Colon (tissue), 2 donors: ENCODE data around the gene CAPN9.
"Not testable (repeated sequence)": the region's sequence is repeated elsewhere in the genome, so short reads cannot be mapped to it uniquely, and the experiment has no call there.

ENCODE experiments used
- FAIRE-seq: peaks from 2 replicates; lab custom pipeline; 2012; peaks lifted over from hg19 to GRCh38; lab: Jason Lieb, UNC
- donor health status: control.
- donor health status: control.

The CAPN9 gene, protein sequence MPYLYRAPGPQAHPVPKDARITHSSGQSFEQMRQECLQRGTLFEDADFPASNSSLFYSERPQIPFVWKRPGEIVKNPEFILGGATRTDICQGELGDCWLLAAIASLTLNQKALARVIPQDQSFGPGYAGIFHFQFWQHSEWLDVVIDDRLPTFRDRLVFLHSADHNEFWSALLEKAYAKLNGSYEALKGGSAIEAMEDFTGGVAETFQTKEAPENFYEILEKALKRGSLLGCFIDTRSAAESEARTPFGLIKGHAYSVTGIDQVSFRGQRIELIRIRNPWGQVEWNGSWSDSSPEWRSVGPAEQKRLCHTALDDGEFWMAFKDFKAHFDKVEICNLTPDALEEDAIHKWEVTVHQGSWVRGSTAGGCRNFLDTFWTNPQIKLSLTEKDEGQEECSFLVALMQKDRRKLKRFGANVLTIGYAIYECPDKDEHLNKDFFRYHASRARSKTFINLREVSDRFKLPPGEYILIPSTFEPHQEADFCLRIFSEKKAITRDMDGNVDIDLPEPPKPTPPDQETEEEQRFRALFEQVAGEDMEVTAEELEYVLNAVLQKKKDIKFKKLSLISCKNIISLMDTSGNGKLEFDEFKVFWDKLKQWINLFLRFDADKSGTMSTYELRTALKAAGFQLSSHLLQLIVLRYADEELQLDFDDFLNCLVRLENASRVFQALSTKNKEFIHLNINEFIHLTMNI

DNA sequence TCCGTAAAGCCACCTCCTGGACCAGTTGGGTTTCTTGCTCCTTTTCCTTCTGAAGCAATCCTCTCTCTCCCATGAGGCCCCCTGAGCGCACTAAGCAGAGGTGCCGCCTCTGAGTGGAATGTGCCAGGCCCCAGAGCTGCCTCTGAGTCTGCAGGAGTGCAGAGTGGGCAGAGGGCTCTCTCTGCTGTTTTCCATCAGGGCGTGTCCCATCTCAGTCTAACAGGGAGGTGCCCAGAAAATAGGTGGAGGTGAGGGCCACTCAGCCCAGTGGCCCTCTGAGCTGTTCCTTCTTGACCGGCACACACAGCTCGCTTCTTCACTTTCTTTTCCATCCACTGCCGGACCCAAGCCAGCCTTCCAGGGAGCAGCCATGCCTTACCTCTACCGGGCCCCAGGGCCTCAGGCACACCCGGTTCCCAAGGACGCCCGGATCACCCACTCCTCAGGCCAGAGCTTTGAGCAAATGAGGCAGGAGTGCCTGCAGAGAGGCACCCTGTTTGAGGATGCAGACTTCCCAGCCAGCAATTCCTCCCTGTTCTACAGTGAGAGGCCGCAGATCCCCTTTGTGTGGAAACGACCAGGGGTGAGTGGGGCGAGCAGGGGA is at the start of gene CAPN9:
TSS of gene CAPN9 (plus strand) at position 262 of the 604 bp plus-strand sequence. CDS start at position 371, 109 bp downstream.
- no peak for FAIRE-seq

DNA sequence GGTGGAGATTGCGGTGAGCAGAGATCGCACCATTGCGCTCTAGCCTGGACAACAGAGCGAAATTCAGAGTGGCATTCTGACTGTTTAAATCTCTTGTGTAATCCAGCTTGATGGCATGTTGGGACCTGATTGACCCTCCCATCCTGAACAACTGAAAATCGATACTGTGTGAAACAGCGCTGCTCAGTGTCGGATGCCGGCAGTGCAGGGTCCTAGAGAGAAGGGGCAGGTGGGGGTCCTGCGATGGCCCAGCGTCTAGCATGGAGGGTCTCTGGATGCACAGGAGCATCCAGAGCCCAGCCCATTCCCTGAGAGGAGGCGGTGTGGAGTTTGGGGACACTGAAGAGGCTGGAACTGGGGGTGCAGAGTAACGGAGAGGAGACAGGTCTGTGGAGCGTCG is 49.1 kb upstream of the CAPN9 start:
- FAIRE-seq, result no peak

DNA sequence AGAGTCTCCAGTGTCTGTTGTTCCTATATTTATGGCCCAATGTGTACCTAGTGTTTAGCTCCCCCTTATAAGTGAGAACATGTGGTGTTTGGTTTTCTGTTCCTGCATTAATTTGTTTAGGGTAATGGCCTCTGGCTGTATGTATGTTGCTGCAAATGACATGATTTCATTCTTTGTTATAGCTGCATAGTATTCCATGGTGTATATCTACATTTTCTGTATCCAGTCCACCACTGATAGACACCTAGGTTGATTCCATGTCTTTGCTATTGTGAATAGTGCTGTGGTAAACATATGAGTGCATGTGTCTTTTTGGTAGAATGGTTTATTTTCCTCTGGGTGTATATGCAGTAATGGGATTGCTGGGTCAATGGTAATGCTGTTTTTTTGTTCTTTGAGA is 48.2 kb upstream of the CAPN9 start:
- not testable (repeated sequence) for FAIRE-seq

DNA sequence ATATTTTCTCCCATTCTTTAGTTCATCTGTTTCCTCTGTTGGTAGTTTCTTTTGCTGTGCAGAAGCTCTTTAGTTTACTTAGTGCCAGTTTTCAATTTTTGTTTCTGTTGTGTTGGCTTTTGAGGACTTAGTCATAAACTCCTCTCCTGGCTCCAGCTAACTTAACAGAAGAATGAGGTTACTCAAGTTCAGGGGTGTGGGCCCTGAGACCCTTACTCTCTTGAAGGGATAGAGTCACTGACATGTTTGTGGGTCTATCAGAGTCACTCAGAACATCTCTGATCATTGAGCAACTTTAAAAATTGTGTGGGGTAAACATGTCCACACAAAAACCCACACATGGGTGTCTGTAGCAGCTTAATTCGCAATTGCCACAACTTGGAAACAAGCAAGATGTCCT is 47.5 kb upstream of the CAPN9 start:
- no peak for FAIRE-seq

DNA sequence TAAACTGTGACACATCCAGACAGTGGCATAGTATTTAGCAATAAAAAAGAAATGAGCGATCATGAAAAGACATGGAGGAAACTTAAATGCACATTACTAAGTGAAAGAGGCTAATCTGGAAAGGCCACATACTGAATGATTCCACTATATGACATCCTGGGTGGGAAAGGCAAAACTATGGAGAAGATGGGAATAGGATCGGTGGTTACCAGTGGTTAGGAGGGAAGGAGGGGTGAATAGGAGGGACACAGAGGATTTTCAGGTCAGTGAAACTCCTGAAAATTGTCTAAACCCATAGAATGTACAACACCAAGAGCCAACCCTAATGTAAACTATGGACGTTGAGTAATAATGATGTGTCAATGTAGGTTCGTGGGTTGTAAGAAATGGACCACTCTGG is 47.1 kb upstream of the CAPN9 start:
- FAIRE-seq, result no peak

DNA sequence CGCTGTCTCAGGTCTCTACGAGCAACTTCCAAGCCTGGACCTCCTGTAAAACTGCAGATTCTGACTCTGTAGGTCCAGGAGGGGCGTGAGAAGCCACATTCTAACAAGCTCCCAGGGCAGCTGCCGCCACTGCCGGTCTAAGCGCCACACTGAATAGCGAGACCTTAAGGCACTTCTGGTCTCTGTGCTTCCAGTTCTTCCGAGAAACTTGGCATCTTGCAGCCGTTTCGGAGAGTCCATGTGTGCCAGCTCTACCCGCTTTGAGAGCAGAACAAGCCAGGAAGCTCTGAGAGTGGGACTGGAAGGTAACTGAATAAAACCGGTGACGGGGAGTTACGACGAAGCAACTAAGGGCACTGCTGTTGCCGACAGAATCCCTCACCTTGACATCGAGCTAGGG is 45.8 kb upstream of the CAPN9 start:
- no peak for FAIRE-seq

DNA sequence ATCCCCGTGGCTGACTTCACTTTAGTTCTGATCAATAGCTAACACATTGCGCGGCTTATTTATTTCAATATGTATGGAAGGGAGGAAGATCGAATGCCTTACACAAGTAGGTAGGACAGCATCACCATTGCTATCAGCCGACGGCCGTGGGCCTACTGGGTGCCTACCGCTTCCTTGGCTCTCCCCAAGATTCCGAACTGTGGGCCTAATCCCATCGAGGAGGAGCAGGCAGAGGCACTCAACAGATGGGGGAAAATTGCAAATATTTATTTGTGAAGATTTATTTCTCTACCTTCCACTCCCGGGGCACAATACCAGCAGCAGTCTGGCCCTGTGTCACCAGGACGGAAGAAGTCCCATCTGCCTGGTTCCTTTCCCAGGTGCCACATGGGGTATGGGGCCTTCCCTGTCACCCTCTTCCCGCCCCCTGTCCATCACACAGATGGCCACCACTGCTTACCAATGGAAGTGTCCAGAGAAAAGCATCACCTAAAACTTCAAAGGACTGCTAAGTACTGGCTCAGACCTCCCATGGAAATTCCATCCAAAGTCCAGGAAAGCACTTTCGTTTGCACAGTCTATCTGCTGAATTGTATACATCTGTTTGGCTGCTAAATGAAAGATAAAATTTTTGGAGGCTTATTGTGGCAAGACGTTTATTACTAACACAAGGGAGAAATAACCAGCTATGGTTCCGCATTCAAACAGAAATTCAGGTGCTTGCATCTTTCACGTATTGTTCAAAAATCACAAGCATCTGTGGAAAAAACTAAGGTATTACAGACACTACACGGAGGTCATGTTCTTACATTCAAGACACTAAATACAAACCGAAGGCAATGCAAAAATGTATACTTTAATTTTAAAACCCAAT is 45.1 kb upstream of the CAPN9 start:
- FAIRE-seq, result no peak

DNA sequence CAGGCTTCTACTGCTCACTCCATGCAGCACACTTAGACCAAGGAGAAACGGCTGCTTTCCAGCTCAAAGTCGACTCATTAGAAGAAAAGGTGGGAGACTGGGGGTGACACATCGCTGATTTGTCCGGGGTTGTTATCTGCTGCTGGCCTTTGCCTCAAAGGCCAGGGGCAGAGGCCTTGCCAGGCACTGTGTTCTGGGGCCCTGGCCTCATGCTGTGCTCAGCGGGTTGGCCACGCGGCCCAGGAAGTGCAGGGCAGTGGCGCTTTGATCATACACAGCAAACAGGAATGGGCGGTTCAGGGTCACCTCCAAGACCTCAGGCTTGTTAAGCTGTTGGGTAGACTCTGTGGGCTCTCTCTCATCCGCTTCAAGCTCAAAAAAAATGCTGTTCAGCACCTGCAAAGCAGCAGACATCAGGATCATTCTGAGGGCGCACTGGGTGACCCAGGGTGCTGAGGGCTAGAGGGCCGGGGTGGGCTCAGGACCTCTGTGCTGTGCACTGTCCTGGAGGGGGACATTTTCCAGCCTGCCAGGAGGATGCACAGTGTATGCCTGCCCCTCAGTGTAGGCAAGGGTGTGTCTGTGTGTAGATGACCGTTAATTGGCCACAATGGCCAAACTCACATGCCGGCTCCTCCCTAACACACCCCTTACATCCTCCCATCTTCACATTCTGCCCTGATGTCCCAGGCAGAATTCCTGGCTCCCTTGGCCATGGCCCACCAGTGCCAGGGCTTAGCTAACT is 44.1 kb upstream of the CAPN9 start:
- FAIRE-seq, result no peak

DNA sequence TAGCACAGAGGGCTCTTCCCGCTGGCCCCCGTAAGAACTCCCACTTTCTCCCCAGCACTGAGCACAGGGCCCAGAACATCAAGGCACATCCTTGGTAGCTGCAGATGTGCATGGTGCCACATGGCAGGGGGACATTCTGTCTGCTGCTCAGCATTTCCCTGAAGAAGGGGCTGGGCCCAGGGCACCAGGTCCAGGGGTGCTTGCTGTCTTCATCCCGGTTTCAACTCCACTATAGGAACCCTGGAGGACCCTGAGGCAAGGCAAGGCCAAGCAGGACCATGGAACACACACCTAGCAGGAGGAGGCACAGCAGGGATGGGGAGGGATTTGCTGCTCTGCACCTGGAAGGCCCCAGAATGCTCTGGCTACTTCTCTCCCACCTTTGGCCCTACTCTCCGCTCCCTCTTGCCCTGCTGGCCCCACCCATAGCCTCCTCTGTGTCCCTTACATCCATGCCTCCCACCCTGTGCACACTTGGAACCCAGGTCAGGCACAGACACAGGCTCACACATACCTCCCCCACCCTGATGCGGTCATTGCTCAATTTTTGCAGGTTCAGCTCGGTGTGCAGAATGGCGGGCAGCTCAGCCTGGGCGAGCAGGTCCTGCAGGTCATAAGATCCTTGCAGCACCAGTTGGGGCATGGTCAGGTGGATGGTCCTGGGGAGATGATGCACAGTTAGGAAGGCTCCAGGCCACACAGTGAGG is 43.4 kb upstream of the CAPN9 start:
- no peak for FAIRE-seq

DNA sequence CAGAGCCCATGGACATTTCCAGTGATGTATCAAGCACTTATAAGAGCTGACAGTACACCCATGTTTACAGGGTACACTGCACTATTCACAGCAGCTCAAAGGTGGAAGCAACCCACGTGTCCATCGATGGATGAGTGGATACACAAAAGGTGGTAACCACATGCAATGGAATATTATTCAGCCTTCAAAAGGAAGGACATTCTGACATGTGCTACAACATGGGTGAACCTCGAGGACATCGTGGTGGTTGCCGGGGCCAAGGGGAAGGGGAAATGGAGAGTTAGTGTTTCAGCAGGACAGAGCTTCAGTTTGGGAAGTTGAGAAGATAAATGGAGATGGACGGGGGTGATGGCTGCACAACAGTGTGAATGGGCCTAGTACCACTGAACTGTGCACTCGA is 42.4 kb upstream of the CAPN9 start:
- no peak for FAIRE-seq

DNA sequence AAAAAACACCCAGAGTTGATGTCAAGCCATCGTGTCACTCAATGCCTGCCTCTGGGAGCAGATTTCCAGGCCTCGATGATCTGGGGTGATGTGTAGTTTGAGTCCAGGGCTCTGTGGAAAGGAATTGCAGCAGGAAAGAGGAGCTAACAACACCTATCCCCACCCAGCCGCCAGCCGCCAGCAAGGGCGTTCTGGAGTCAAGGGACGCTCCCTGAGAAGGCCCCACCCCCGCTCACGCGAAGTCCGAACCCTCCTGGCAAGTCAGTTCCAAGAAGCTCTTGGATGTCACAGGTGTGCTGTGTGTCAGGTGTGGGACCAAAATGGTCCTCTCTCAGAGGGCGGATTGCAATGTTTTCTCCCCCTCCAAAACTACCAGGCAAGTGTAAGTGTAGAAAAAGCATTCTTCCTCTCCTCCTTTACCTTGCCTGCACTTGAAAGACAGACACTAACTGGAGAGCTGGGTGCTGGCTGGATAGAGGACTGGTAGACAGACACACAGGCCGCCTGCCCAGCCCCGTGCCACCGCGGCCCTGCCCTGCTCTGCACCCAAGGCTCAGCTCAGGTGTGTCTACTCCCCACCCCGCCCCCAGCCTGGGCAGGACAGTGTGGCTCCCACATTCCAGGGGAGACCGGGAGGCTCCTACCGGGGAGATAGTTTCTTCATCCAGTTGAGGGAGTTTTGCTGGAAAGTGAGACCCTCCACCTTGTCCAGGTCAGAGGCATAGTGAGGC is 41.7 kb upstream of the CAPN9 start:
- FAIRE-seq, result no peak

DNA sequence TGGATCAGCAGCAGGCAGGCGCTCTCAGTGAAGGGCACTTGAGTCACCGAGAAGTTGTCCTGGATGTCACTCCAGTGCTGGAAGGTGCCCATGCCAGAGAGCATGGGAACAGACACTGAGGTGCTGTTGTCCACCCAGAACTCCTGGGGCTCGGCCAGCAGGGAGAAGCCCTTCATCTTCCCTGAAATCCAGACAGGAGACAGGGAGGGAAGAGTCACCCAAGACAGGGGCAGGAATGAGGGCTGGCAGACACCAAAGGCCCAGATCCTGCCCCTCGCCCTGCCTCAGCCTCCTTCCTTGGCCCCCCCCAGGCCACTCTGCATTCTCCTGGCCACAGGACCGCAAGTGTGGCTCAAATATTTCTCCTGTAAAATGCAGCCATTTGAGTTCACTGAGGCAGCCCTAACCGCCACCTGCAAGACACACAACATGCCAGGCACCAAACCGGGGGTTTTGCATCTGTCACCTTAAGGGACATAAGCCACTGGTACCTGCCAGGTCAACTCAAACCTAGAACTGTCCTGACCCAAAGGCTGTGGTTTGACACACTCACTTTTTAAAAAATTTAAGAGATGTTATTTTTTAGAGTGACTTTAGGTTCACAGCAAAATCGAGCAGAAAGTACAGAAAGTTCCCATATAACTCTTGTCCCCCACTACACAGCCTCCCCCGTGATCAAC is 41.0 kb upstream of the CAPN9 start:
- FAIRE-seq, result no peak

DNA sequence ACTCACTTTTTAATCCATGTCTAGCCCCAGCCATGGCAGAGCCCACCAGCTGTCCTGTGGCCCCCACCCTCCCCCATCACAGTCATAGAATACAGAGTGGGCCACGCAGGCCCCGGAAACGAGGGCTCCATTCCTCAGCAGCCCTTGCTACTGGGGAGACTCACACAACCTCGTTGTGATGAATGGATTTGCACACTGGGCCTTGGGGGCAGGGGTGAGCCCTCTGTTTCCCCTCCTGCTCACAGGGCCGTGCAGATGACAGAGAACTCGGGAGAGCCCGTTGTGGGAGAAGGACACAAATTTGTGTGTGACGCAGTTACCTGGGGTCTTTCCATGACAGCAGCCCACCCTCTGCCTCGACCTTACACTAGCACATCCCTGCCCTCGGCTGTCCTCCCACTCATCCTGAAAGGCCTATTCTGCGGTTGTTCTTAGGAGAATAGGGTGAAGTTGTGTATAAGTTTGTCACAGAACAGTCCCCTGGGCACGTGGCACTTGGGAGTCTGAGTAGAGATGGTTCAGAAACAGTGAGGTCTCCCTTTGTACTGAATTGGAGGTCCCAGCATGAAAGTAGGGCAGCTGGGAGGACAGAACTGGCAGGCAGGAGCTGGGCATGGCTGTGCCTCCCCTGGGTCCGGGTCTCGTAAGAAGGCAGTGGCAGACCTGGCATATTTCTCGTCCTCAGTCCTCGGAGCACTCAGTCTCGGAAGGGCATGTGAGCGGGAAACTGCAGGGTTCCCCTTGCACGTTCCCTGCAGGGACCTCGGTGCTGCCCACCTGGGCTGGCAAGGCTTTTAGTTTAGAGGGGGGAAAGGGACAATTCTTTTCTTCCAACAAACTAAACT is 40.1 kb upstream of the CAPN9 start:
- FAIRE-seq, result no peak

DNA sequence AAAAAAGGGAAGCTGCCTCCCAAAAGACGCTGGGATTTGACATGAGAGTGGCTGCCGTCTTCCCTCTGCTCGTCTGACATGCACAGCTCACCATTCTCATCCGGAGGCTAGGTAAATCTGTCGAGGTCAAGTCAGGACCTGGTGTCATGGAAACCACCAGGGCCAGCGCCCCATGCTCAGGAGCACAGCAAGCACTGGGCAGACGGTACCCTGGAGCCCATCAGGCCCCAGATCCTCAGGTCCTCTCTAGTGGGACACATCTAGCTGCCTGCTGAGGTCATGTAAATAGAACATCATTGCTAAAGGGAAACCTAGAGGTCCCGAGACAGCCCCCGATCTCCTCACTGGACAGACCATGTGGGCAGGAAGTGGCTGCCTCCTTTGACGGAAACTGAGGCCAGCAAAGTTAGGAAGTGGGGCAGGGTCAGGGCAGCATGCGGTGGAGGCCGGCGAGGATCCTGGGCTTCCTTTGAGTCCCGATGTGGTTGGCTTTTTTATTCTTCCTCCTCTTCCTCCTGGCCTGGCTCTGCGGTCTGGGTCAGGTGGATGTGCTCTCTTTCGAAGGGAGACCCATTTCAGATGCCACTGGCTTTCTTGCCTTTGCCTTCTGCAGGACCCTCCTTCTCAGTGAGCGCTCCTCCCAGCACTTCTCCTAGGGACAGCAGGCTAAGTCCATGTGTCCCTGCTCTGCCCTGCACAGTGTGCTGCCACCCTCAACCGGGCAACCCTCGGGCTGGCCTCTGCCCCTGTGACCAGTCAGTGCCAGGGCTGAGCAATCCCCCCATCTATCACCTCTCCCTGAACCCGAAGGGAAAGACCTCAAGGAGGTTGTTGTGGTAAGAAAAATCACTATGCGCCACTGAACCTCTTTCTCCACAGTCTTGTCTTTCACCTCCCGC is 39.2 kb upstream of the CAPN9 start:
- no peak for FAIRE-seq

DNA sequence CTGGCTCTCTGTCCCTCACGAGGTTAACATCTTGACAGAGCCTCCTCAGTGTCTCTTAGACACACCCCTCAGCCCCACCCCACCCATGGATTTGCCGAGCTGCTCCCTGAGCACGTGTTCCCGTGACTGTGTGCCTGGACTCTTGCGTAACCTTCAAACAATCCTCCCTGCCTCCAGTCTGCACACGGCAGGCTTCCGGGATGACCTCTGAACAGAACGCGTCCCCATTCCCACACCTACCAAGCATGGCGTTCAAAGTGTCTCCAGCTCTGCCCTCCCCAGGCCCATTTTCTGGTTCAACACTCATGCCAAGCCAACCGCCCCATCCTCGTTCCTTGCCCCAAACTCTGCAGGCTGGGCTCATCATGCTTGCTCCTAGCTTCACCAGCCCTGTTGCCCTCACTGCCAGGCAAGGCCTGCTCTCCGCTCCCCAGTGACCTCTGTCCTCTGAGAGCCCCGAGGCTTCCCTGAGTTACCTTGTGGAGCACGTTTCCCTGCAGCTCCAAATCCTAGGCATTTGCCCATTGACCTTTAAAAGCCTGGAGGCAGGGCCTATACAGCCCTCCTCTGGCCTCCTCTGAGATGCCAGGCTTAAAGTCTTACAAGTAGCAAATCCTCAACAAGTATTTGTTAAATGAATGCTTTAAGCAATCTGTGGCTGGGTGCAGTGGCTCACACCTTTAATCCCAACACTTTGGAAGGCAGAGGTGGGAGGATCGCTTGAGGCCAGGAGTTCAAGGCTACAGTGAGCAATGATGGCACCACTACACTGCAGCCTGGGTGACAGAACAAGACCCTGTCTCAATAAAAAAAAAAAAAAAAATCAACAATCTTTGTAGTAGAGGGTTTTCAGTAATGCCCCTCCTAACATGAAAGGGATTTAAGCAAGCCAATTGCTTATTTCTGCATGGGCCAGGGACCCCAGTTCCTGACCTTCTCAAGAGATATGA is 38.3 kb upstream of the CAPN9 start:
- FAIRE-seq, result no peak
